HG02884 (cell line): ENCODE measurements around the gene ATG4B.
A peak's percentile ranks its signal among the peaks of the same experiment; 100 is the strongest.

Experiments used
- ATAC-seq: cut with Tn5 transposase; IDR thresholded peaks from one replicate; pipeline ENCODE4 v1.9.1; 2021; ENCODE audit warnings: mild to moderate bottlenecking, moderate library complexity; ENCODE audit not compliant: unreplicated experiment

The ATG4B gene

DNA sequence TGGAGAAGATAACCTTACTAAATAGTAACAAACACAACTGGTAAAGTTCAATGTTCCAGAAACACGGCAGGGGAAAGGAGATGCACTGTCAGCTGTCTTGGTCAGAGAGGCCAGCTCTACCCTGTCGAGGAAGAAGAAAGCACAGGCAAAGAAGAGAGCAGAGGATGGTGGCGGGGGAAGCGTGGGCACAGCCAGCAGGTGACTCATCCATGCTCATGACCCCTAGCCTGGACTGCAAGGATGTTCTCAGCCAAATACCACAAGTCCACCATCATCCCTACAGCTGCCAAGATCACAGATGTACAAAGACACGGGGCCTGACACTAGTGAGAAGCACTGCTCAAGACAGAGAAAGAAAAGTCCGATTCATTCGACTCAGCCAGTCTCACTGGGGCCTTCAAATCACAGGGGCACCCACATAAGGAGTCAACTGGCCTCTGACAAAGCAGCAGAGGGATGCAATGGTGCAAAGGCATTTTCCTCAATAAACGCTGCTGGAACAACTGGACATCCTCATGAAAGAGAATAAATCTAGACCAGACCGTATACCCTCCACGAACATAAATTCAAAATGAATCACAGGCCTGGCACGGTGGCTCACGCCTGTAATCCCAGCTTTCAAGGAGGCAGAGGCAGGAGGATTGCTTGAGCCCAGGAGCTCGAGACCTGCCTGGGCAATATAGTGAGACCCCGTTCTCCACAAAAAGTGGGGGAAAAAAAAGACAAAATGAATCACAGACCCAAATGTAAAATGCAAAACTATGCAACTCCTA, 43.5 kb downstream of the ATG4B start:
- no peak for ATAC-seq

GRCh38 chr2:241686324-241686649, 48.8 kb downstream of the ATG4B start:
- ATAC-seq = no peak

GRCh38 chr2:241686650-241687425, 49.3 kb downstream of the ATG4B start, which contains the start of gene DTYMK:
Gene DTYMK, minus strand, starts transcription at chr2:241686815. Its CDS starts 32 bp downstream, at chr2:241686783.
- peak; percentile 85 for ATAC-seq

DNA sequence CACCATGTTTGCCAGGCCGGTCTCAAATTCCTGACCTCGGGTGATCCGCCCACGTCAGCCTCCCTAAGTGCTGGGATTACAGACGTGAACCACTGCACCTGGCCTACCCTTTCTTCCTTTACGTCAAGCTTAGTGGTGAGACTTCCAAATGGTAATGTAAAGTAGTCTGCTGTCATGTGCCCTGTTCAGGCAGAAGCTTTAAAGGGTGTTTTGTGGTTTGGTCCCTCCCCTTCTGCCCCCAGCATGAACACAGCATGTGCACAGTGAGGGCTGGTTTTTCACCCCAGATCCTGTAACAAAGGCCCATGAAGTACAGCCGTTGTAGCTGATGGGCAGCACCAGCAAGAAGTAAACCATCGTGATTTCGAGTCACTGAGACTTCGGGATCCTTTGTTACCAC, 51.8 kb downstream of the ATG4B start:
- ATAC-seq = no peak

GRCh38 chr2:241690202-241690717, 52.8 kb downstream of the ATG4B start:
- ATAC-seq = no peak

DNA sequence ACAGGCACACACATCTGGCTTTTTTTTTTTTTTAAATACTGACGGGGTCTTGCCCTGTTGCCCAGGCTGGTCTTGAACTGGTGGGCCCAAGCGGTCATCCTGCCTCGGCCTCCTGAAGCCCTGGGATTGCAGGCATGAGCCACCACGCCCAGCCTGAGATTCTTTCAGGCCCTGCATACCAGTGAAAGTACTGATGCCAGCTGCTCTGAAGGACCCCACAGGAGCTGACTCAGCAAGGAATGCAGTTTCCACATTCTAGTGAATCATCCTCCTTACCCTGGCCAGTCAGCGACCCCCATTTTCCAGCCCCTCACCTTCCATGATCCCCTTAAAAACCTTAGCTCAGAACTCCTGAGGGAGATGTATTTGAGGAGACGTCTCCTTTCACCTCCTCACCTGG, 55.0 kb downstream of the ATG4B start:
- no peak for ATAC-seq

DNA sequence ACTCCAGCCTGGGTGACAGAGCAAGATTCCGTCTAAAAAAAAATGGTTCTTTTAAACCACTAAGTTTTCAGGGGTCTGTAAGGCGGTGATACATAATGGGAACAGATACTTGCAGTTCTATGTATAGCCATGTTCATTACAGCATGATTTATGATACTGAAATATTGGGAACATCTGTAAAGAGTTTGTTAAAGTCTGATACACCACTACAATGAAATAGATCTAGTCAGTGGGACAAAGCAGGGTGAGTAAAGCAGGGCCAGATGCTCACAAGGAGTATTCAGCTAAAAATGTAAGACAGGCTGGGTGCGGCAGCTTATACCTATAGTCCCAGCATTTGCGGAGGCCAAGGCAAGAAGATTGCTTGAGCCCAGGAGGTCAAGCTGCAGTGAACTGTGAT, 58.2 kb downstream of the ATG4B start:
- no peak for ATAC-seq

DNA sequence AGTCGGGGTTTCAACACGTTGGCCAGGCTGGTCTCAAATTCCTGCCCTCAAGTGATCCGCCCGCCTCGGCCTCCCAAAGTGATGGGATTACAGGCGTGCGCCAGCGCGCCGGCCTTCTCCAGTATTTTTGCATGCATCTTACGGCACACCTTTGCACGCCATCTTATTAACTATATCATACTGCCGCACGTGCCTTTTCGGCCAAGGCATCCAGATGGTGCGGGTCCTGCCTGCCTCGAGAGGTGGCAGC, 63.6 kb downstream of the ATG4B start:
- ATAC-seq = no peak

- peak; percentile 43 for ATAC-seq
These were observed 64.1 kb downstream of the ATG4B start, which contains the start of gene ING5 for GRCh38 chr2:241701399-241702154. Gene ING5, plus strand, starts transcription at chr2:241702039. Its CDS starts 27 bp downstream, at chr2:241702066.

GRCh38 chr2:241702155-241703031, 64.9 kb downstream of the ATG4B start:
- ATAC-seq = peak; percentile 69

DNA sequence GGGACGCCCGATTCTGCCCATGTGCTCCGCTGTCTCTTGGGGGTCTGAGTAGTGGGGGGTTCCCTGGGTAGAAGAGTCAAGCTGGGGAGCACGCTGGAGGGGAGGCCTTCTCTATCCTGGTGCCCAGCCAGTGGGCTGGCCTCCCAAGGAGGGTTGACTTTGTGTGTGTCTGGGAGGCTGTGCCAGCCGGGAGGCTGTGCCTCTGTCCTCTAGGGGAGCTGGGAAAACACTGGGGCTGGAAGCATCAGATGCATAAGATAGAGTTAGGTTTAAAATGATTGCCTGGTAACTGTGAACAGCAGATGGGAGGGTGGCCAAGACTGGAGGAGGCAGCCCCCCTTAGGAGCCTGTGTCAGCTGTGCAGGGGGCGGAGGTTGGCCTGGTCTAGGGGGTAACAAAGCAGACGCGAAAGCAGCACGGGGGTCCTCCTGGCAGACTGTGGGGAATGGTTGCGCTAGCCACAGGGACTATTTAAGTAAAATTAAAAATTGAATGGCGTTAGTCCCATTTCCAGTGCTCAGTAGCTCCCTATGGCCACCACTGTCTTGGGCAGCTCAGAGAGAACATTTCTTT, 65.6 kb downstream of the ATG4B start:
- ATAC-seq = no peak

DNA sequence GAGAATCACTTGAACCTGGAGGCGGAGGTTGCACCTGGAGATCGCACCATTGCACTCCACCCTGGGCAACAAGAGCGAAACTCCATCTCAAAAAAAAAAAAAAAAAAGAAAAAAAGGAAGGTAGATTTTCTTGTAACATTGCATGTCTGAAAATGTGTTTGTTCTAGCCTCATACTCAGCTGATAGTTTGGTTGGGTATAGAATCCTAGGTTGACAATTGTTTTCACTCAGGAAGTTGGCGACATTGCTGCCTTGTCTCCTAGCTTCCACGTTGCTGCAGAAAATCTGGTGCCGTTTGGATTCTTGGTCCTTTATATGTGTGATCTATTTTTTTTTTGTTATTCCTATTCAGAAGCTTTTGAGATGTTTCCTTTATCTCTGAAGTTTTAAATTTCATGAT, 69.0 kb downstream of the ATG4B start:
- no peak for ATAC-seq

DNA sequence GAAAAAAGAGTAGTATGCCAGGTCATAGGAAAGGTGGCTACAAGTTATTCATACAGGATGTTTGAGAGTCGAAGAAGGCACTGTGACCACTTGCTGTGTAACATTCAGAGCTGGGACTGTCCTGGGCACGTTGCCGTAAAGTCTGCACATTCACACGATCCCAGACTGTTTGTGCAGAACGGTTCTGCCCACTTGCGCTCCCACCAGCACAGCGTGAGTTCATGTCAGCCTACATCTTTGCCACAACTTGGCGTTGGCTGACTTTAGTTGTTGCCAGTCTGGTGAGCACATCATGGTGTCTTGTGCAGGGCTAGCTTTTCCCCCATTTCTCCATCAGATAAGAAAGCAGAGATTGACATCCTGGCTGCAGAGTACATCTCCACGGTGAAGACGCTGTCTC, 71.4 kb downstream of the ATG4B start:
- ATAC-seq = no peak

GRCh38 chr2:241719093-241719492, 81.6 kb downstream of the ATG4B start:
- ATAC-seq = no peak

- ATAC-seq = no peak
These were observed 82.6 kb downstream of the ATG4B start for GRCh38 chr2:241720099-241720498.

DNA sequence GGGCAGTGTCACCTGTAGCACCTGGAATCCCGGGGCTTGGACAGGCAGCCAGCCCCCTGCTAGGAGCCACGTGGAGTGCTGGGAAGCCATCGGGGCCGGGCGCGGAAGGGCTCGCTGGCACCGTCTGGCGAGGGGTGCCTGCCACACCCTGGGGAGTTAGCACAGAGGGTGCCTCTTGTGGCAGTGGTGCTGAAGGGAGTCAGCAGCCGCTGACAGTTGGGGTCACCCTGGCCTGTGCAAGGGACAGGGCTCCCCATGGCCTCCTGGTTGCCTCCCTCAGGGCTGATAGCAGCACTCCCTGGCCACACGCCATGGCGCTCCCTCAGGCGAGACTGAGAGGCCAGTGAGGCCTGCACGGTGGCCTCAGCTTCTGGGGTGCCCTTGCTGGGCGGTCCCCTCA, 83.1 kb downstream of the ATG4B start:
- ATAC-seq = no peak

GRCh38 chr2:241721852-241722251, 84.4 kb downstream of the ATG4B start:
- no peak for ATAC-seq

GRCh38 chr2:241722896-241723454, 85.5 kb downstream of the ATG4B start:
- ATAC-seq = no peak
